Dedifferentiated amniotic fluid mesenchymal stem cell (primary cell): ENCODE measurements around the gene DCDC1.

Source experiments
- DNase-seq: peaks from one replicate; pipeline ENCODE4 v3.0.0-alpha.2; 2016; ENCODE audit errors: extremely low spot score

DCDC1 gene

GRCh38 chr11:31369348-31370329 is at the start of gene DCDC1, which contains the start of gene DNAJC24:
TSS of gene DCDC1 (minus strand) at chr11:31369739. CDS start at chr11:31328280, 41,459 bp downstream.
TSS of gene DNAJC24 (plus strand) at chr11:31369860. CDS start at chr11:31370749, 889 bp downstream.
- peak; percentile 94 for DNase-seq

GRCh38 chr11:31419138-31419537 is 49.6 kb upstream of the DCDC1 start:
- DNase-seq: no peak

GRCh38 chr11:31417816-31418215 is 48.3 kb upstream of the DCDC1 start:
- DNase-seq: no peak

- no peak for DNase-seq
These were observed 47.8 kb upstream of the DCDC1 start for GRCh38 chr11:31417357-31417756.

GRCh38 chr11:31415435-31415834 is 45.9 kb upstream of the DCDC1 start:
- no peak for DNase-seq

GRCh38 chr11:31414338-31414737 is 44.8 kb upstream of the DCDC1 start:
- DNase-seq: no peak

- DNase-seq: no peak
These were observed 43.4 kb upstream of the DCDC1 start for GRCh38 chr11:31412946-31413345.

- DNase-seq: no peak
These were observed 38.7 kb upstream of the DCDC1 start for GRCh38 chr11:31408201-31408600.

GRCh38 chr11:31404614-31405013 is 35.1 kb upstream of the DCDC1 start:
- DNase-seq: no peak

GRCh38 chr11:31397239-31397834 is 27.8 kb upstream of the DCDC1 start:
- no peak for DNase-seq

GRCh38 chr11:31387379-31387778 is 17.8 kb upstream of the DCDC1 start:
- no peak for DNase-seq

- DNase-seq: no peak
These were observed 13.6 kb upstream of the DCDC1 start for GRCh38 chr11:31383116-31383515.

- DNase-seq: no peak
These were observed 6.3 kb upstream of the DCDC1 start for GRCh38 chr11:31375879-31376278.

- DNase-seq: no peak
These were observed 2.7 kb downstream of the DCDC1 start for GRCh38 chr11:31366795-31367194.

GRCh38 chr11:31361743-31362142 is 7.8 kb downstream of the DCDC1 start:
- no peak for DNase-seq

GRCh38 chr11:31355817-31356216 is 13.7 kb downstream of the DCDC1 start:
- DNase-seq: no peak

GRCh38 chr11:31355131-31355530 is 14.4 kb downstream of the DCDC1 start:
- DNase-seq: no peak

- DNase-seq: no peak
These were observed 18.4 kb downstream of the DCDC1 start for GRCh38 chr11:31351168-31351567.

- no peak for DNase-seq
These were observed 28.5 kb downstream of the DCDC1 start for GRCh38 chr11:31340903-31341572.

- no peak for DNase-seq
These were observed 31.7 kb downstream of the DCDC1 start for GRCh38 chr11:31337806-31338205.

- no peak for DNase-seq
These were observed 40.8 kb downstream of the DCDC1 start for GRCh38 chr11:31328697-31329096.

GRCh38 chr11:31327417-31327816 is 42.1 kb downstream of the DCDC1 start:
- DNase-seq: no peak
